Measurements from ENCODE around the gene SLFN11.
"Not testable (repeated sequence)": the region's sequence is repeated elsewhere in the genome, so short reads cannot be mapped to it uniquely, and the experiment has no call there.

Gene SLFN11

DNA sequence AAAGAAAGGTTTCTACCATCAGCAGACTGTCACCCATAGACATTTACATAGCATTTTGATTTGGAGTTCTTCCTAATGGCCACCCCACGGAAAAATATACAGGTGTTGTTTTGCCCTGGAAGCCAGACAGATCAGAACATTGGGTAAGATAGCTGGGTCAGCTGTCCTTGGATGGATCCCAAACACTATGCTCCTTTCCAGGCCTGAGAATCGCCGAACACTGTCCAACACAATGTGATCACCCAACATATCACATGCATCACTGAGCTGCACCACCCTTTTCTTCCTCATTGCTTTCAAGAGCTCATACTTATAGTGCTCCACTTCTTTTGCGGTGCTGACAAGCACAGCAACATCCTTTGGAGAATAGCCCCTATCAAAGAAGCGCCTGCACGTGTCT, 21.1 kb downstream of the SLFN11 start:
- no peak for DNase-seq (ENCODE audit: low spot score)

DNA sequence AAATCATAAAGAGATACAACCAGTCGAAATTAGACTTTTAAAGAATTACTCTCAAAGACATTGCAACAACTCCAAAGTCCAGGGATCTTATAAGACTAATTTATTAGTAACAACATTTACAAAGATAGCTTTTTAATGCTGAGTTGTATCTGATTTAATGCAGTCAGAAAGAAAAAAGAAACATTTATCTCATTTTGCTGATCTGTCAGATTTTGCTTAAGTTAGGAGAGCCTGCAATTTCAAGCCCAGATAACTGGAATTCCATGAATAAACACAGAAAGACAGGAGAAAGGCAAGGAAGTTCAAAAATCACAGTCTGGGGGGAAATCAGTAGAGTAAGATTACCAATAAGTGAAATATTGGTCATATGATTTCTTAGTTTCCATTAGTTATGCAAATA, 22.9 kb downstream of the SLFN11 start:
- DNase-seq (ENCODE audit: low spot score), result no peak

DNA sequence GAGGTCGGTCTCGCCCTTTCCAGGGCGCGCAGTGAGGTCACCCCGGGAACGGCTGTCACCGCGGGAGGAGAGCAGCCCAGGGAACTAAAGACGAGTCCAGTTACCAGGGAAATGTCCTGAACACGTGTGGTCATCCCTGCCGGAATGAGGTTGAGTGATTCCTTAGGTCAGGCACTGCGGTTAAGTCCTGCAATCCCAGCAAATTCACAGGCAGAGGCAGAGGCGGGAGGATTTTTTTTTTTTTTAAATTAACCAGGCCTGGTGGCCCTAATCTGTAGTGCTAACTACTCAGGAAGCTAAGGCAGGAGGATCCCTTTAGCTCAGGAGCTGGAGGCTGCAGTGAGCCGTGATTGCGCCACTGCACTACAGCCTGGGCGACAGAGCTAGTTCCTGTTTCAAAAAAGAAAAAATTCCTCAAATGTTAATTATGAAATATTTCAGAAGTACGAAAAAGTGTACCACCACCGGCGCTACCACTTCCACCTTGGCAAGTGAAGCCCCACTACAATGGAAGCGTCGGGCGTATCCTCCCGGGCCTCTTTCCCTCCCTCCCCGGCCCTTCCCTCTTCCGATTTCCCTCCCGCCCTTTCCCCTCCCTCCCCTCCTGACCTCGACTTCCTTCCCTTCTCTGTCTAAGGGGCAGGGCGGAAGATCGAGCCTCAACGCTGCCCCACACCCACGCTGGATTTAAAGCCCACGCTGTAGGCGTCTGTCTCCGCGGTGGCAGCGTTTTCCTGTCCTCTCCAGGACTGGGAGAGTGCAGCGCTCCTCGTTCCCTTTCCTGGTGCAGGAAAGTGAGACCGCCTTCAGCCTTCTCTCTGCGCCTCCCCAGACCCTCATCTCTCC, 27.3 kb downstream of the SLFN11 start:
- peak; percentile 56 for DNase-seq (ENCODE audit: low spot score)

DNA sequence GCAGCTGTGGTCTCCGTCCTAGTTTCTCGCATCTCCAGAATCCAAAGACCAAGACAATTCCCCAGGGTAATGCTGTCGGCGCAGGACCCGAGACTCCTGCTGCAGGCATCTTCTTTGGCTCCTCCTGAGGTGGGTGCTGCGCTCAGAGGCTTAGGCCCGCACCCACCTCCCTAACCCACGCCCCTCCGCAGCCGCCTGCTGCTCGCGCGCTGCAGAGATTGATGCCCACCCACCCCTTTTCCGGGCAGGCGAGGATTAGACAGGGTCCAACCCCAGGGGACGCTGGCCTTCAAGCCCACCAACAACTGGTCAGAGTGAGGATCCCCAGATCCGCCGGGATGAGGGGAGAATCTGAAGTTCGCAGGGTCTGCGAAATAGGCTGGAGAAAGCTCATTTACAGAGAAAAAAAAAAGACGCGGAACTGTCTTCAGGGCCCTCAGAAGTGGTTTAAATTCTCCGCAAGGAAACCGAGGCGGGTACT, 27.9 kb downstream of the SLFN11 start:
- no peak for DNase-seq (ENCODE audit: low spot score)

DNA sequence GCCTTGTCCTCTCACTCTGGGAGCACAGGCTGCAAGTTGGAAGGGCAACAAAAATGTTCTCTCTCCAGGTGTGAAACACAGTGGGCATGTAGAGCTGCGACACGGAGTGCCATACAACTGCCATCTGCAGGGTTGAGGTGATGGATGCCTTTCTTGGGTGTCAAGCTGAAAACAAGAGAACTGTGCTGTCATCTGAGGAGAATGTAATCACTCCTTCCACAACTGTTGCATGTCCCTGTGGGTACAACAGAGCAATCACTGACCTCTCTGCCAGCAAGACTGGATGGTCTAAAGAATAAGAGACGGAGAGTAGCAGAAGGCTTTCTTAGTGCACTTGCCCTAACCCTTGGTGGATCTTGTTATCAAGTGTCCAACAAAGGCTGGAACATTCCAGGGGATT, 29.2 kb downstream of the SLFN11 start:
- no peak for DNase-seq (ENCODE audit: low spot score)

DNA sequence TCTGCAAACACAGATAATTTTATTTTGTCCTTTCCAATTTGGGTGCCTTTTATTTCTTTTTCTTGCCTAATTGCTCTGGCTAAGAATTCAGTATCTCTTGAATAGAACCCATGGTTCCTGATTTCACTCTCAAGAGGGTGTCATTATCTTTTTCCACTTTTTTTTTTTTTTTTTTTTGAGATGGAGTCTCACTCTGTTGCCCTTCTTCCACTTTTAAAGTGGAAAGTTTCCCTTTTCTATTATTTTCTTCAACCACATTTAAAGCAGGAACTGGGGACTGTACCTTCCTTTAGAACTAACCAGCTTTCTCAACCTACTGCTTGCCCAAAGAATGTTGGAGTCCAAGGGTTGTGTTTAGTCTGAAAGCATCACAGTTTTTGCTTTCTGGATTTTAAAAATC, 31.1 kb downstream of the SLFN11 start:
- DNase-seq (ENCODE audit: low spot score), result no peak

DNA sequence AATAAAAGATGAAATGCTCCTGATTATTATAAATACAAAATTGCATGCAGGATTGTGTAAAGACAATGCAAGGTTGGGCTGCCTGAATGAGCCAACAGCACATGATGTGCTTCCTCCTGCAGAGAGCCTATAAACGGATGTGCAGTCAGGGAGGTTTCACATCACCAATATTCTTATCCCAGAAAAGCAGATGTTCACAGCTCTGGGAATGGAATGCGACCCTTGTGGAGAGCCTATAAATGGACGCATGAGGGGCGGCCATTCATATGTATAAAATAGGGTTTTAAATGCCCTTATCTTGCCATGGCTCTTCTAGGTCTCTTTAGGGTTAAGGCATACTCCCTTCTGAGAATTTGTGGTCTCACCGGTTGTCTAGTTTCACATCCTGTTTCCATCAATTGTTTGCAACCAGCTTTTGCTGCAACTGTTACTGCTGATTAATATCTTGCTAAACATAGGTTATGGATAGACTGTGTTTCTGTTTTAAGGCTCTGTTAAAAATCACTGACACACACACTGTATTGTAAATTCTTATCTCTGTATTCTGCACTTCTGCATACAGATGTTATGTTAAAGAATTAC, 31.9 kb downstream of the SLFN11 start:
- DNase-seq (ENCODE audit: low spot score), result no peak

DNA sequence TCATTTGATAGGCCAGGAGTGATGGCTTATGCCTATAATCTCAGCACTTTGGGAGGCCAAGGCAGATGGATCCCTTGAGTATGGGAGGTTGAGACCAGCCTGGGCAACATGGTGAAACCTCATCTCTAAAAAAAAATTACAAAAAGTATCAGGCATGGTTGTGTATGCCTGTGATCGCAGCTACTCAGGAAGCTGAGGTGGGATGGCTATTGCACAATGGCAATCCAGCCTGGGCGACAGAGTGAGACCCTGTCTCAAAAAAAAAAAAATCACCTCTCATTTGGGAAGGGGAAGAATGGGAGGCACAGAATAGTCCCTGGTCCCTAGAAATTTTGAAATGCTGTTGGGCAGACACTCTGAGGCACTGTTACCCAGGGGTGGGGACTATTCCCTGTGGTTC, 35.2 kb downstream of the SLFN11 start:
- no peak for DNase-seq (ENCODE audit: low spot score)

DNA sequence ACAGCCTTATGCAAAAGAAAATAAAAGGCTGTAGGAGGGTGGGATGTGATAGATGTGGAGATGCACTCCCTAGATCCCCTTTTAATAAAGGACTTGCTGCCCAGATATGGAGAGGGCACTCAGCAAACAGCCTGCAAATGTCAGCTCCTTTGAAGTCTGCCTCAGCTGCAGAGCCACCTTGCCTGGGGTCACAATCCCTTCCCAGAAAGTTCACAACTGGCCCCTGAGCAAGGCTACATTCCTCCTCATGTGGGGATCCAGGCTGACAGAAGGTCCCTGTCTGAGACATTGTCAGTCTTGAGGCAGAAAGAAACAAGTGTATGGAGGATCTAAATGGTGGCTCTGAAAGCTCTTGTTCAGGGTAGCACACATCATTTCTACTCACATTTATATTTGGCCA, 36.1 kb downstream of the SLFN11 start:
- no peak for DNase-seq (ENCODE audit: low spot score)

DNA sequence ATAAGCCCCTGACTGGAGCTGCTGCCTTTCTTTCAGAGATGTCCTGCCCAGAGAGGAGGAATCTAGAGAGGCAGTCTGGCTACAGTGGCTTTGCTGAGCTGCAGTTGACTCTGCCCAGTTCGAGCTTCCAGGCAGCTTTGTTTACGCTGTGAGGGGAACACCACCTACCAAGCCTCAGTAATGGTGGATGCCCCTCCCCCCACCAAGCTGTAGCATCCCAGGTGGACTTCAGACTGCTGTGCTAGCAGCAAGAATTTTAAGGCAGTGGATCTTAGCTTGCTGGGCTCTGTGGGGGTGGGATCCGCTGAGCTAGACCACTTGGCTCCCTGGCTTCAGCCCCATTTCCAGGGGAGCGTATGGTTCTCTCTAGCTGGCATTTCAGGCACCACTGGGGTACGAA, 39.8 kb downstream of the SLFN11 start:
- not testable (repeated sequence) for DNase-seq (ENCODE audit: low spot score)

DNA sequence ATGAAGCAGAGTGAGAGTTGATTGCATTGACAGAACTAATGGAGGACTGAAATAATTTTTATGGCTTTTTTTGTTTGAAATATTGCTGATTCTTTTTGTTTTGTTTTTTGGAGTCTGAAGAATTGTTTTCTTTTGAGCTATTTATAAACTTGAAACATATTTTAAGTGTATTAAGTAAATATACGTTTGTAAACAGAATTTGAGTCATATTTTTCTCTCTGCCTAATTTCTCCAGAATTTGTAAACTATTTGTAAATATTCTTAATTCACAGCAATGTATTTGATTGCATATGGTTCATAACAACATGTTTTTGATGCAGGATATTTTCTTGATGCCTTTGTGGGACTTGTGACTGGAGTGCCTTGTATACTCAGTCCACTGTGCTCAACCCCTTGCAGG, 50.7 kb downstream of the SLFN11 start:
- DNase-seq (ENCODE audit: low spot score), result no peak

DNA sequence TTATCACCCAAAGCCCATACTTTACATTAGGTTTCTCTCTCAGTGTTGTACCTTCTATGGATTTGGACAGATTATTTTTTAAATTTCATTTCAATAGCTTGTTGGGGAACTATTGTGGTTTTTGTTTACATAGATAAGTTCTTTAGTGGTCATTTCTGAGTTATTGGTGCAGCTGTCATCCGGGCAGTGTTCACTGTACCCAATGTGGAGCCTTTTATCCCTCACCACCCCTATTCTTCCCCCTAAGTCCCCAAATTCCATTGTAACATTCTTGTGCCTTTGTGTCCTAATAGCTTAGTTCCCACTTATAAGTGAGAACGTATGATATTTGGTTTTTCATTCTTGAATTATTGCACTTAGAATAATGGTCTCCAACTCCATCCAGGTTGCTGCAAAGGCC, 57.5 kb downstream of the SLFN11 start:
- DNase-seq (ENCODE audit: low spot score), result no peak

DNA sequence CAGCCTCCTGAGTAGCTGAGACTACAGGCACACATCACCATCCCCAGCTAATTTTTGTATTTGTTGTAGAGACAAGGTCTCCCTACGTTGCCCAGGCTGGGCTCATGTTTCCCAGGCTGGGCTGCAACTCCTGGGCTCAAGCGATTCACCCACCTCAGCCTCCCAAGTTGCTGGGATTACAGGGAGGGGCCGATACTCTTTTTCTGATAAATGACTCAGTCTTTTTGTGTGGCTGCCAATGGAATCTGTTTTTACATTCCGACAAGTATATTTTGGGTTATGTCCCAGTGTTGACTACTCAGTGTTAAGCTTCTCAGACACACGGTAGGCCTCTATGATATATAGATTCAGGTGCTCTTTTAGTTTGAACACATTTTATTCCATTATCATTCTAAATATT, 58.1 kb downstream of the SLFN11 start:
- DNase-seq (ENCODE audit: low spot score), result peak; percentile 59

DNA sequence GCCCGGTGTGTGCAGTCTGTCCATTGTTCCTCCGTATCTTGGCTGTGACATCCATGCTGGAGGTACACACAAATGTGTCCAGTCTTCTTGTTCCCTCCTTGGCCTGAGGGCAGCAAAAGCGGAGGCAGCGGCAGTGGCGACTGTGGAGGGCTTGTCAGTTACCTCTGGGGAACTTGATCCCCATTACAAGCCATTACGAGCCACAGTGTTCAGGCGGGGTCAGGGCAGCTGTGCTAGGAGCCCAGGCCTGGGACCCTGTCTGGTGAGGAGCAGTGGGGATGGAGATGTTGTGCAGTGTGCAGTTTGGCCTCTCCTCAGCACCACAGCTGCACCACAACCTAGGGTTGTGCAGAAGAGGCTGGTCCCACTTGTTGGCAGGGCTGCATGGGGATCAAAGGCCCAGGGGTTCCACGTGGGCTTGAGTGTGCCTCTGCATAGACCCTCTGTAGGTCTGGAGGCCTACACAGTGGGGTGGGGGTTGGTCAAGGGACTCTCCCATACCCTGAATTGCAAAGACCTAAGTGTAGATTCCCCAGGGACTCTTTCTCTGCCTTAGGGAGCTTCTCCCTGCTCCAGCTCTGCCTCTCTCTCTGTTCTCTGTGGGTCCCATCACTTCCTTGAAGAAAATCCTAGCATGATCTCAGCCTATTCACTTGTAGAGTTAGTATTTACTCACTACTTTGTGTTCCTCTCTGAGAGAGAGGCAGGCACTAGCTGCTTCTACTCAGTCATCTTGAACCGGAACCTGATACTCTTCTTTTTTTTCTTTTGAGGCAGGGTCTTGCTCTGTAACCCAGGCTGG, 58.8 kb downstream of the SLFN11 start:
- DNase-seq (ENCODE audit: low spot score), result no peak

DNA sequence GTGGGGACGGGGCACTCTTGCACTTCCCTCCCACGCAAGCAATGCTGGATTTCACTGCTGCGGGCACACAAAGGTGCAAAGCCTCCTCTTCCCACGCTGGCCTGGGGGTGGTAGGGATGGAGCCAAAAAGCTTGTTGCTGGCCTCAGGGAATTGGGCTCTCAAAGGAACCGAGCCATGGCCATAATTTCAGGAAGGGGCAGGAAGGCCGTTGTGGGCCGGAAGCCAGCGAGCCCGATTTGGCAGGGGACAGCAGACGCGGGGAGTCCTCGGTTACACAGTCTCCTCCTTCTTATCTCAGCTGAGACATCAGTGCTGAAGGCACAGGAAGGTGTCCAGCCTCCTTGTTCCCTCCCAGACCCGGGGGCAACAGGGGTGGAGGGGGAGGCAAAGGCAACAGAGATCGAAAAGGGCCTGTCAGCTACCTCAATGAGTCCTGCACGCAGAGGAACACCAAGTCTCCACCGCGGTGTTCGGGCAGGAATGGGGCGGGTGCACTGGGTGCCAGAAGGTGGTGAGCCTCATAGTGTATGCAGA, 59.5 kb downstream of the SLFN11 start:
- DNase-seq (ENCODE audit: low spot score), result no peak

DNA sequence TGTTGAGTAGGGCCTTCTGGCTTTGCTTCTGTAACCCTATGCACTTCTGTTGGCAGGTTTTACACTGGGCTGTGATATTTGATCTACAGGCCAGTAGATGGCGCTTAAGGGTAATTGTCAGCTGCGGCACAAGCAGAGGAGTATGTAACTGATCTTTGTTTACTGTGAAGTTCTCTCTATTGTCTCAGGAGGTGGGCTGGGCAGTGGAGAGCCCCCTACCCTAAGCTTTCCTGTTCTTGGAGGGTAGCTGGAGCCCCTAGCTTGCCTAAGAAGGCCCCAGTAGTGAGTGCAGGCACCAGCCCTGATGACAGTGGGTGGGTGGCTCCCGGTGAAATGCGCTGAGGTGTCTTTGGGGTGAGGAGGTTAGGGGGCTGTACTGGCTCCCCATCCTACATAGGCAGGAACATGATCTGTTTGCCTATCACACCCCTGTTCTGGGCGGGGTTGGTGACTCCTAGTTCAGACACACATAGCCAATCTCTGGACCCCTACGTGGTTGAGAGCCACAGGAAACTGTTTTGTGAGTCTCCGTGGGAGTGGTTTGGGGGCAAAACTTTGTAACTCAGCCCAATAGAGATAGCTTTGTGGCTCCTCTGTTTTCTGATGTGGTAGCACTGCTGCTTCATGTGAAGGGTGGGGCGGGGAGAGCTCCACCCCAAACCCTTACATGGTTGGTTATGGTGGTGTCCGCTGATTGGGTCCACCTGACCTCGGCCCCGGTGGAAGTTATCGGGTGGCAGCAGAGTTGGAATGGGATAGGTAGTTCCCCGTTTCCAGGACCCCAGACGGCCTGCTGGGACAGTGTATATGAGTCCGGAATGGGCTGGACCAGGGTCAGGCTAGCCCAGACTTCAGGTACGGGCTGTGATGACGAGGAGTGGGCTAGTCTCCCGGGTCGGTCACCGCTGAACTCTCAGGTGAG, 60.4 kb downstream of the SLFN11 start:
- peak; percentile 52 for DNase-seq (ENCODE audit: low spot score)

DNA sequence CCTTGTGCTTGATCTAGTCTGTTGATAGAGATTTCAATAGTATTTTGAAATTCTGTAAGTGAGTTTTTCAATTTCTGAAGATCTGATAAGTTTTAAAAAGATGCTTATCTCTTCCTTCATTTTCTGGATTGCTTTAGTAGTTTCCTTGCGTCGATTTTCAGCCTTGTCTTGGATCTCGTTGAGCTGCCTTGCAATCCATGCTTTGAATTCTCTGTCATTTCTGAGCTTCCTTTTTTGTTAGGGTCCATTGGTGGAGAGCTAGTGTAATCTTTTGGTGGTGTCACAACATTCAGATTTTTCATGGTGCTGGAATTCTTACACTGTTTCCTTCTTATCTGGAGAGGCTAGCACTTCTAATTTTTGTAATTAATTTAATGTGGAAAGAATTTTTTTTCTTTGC, 61.1 kb downstream of the SLFN11 start:
- DNase-seq (ENCODE audit: low spot score), result no peak

DNA sequence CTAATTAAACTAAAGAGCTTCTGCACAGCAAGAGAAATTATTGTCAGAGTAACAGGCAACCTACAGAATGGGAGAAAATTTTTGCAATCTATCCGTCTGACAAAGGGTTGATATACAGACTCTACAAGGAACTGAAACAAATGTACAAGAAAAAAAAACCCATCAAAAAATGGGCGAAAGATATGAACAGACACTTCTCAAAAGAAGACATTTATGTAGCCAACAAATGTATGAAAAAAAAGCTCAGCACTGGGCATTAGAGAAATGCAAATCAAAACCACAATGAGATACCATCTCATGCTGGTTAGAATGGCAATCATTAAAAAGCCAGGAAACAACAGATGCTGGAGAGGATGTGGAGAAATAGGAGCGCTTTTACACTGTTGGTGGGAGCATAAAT, 64.1 kb downstream of the SLFN11 start:
- DNase-seq (ENCODE audit: low spot score), result not testable (repeated sequence)
